Lung (tissue), 12 donors: Measurements from ENCODE around the gene ACTL6B. TPM values are rescaled to one million over a fixed set of nuclear protein-coding genes. Genes with fewer than 3 reads are reported as not detected.

Source experiments
- ATAC-seq: fragments of 200-7000 bp; cut with Tn5 transposase; one replicate; pipeline ENCODE4 v1.9.1; 2020; ENCODE audit warnings: moderate number of reproducible peaks; ENCODE audit not compliant: insufficient read depth, low FRiP score
- DNase-seq, 3 donors: peaks; one replicate each; pipeline ENCODE4 v3.0.0-alpha.2; 2013 to 2017
- H3K27ac ChIP-seq, 2 donors: one replicate each; pipeline ENCODE4 v1.5.1; 2013; ENCODE audit warnings: mild to moderate bottlenecking in 2 of 2, moderate library complexity in 2 of 2, control low read depth in 1 of 2, inconsistent platforms in 1 of 2, low read depth in 1 of 2, low read length in 1 of 2
- H3K27me3 ChIP-seq, 3 donors: one replicate each; pipeline ENCODE4 v1.5.1; 2013; ENCODE audit warnings: low read length in 2 of 3; ENCODE audit not compliant: control insufficient read depth in 3 of 3, insufficient read depth in 3 of 3
- H3K36me3 ChIP-seq, 4 donors: one replicate each; pipeline ENCODE4 v1.5.1; 2013; ENCODE audit warnings: low read length in 4 of 4, mild to moderate bottlenecking in 1 of 4, moderate library complexity in 1 of 4; ENCODE audit not compliant: control insufficient read depth in 4 of 4, insufficient read depth in 4 of 4
- H3K4me1 ChIP-seq, 5 donors: one replicate each; pipeline ENCODE4 v1.5.1; 2013; ENCODE audit warnings: low read length in 5 of 5, mild to moderate bottlenecking in 2 of 5, moderate library complexity in 1 of 5; ENCODE audit not compliant: control insufficient read depth in 5 of 5, insufficient read depth in 5 of 5
- H3K4me3 ChIP-seq: one replicate; pipeline ENCODE4 v1.5.1; 2013; ENCODE audit warnings: mild to moderate bottlenecking, control low read depth, moderate library complexity
- H3K9ac ChIP-seq, 2 donors: one replicate each; pipeline ENCODE4 v1.5.1; 2013; ENCODE audit warnings: low read length in 2 of 2, control low read depth in 1 of 2; ENCODE audit not compliant: insufficient read depth in 1 of 2
- H3K9me3 ChIP-seq, 4 donors: one replicate each; pipeline ENCODE4 v1.5.1; 2013; ENCODE audit warnings: low read length in 3 of 4, mild to moderate bottlenecking in 1 of 4, moderate library complexity in 1 of 4; ENCODE audit not compliant: control insufficient read depth in 4 of 4, insufficient read depth in 3 of 4
- WGBS, 2 donors: extraction: QIAGEN DNeasy Blood & Tissue Kit; methylation state at CpG; one replicate each; pipeline ENCODE4 v1.1.7; 2013; 5-methylcytosine and 5-hydroxymethylcytosine counted together
- polyA plus RNA-seq, 2 donors: library from polyadenylated mRNA; stranded (reverse); fragments of 200-250 nt; gene quantifications; one replicate each; pipeline ENCODE4 v1.2.1, GENCODE V29; 2013
- total RNA-seq, 2 donors: library from RNA; depleted of rRNA in 1 of 2; stranded (reverse); fragments of >200 nt in 1 of 2; gene quantifications; one replicate each; pipeline ENCODE4 v1.2.1, GENCODE V29; 2014 to 2021
- TF ChIP-seq, protein P1 (sequence below): IDR thresholded peaks from 2 replicates; pipeline ENCODE4 v1.5.1; 2012; ENCODE audit warnings: mild to moderate bottlenecking; ENCODE audit errors: control extremely low read depth, extremely low read depth
- donor health status: control.
- donor health status: control.
- donor health status: Bipolar disorder and iron deficiency.
- donor health status: healthy.
- donor health status: DM: yes; HTN: yes; CAD: no.

Gene ACTL6B
- total and polyA plus RNA-seq, 4 donors: not detected

DNA sequence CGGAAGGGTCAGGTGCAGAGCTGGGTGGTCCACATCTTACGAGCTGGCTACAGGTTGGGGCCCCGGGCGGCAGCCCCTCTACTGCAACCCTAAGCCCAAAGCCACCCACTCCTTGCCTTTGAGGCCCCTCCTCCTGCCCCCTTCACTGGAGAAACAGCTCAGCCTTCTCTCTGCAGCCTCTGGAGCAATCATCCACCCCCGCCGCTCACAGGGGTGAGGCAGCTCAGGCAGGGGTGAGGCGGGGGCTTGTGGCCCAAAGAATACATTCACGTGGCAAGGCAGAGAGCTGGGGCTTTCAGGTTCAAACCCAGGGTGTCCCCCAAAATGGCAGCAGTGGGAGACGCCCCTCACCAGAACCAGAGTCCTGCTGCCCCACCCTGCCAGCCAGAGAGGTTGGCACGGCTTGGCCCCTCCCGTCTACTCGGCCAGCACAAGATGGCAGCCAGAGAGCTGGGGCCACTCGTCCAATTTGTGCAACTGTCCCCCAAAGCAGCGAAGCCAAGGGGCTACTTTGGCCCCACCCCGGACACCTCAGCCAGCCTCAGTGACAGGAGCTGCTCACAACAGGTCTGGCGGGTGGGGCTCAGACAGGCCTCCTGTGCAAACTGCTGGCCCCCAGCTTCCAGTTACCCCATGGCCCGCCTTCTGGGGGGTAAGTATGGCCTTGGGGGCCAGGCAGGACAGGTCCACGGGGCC lies 24.5 kb upstream of the ACTL6B start:
- DNase-seq (peak in 1 of 3 donors; percentile 14), ATAC-seq (no peak)
- TF ChIP-seq, protein P1, sequence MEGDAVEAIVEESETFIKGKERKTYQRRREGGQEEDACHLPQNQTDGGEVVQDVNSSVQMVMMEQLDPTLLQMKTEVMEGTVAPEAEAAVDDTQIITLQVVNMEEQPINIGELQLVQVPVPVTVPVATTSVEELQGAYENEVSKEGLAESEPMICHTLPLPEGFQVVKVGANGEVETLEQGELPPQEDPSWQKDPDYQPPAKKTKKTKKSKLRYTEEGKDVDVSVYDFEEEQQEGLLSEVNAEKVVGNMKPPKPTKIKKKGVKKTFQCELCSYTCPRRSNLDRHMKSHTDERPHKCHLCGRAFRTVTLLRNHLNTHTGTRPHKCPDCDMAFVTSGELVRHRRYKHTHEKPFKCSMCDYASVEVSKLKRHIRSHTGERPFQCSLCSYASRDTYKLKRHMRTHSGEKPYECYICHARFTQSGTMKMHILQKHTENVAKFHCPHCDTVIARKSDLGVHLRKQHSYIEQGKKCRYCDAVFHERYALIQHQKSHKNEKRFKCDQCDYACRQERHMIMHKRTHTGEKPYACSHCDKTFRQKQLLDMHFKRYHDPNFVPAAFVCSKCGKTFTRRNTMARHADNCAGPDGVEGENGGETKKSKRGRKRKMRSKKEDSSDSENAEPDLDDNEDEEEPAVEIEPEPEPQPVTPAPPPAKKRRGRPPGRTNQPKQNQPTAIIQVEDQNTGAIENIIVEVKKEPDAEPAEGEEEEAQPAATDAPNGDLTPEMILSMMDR: no peak
- no peaks in the 10 kb centered on the region for H3K27me3 ChIP-seq
- H3K9ac ChIP-seq: no peak overlapping the region
- H3K36me3 ChIP-seq: peaks cover 13 to 86% (median 38%) of the 10 kb centered on the region in 4 donors
- 84 to 88% methylated on average over 18 of the region's 18 CpGs for WGBS, 2 donors
- H3K27ac ChIP-seq: peak overlapping the region in 1 of 2 donors; percentile 20
- H3K4me1 ChIP-seq: peaks cover 0 to 8% (median 2%) of the 10 kb centered on the region in 5 donors
- H3K4me3 ChIP-seq: no peak overlapping the region
- H3K9me3 ChIP-seq: no peaks in the 10 kb centered on the region

DNA sequence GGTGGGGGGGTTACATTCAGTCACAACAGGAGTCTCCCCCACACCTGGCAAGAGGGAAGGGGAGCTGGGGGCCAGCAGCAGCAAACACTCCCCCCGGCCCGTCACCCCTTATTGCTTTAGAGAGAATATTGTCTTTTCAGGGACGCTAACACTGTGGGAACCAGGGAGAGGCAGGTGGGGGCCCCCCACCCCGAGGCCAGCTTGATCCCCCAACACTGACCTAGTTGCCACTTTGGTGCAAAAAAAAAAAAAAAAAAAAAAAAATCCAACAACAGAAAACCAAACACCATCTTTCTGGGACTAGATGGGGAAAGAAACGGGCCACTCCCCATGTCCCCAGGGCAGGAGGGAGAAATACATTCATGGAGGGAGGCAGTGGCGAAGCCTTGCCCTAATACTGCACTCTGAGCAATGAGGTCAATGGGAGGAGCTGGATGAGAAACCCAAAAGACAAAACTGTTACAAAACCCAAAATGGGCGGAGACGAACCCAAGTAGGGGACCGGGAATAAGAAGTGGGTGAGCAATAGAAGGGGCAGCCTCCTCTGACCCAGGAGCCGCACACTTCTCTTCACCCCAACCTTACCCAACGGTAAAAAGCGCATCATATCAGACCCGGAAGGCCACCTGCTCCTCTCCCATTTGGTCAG lies 23.8 kb upstream of the ACTL6B start:
- H3K27me3 ChIP-seq: no peaks in the 10 kb centered on the region
- H3K4me3 ChIP-seq: no peak overlapping the region
- no peaks in the 10 kb centered on the region for H3K9me3 ChIP-seq
- peaks cover 11 to 79% (median 32%) of the 10 kb centered on the region in 4 donors for H3K36me3 ChIP-seq
- TF ChIP-seq, protein P1: no peak
- H3K27ac ChIP-seq: peak overlapping the region in 1 of 2 donors; percentile 20
- H3K9ac ChIP-seq: no peak overlapping the region
- no peak for DNase-seq
- 67 to 77% methylated on average over 13 of the region's 13 CpGs for WGBS, 2 donors
- H3K4me1 ChIP-seq: peaks cover 0 to 8% (median 2%) of the 10 kb centered on the region in 5 donors
- no peak for ATAC-seq

DNA sequence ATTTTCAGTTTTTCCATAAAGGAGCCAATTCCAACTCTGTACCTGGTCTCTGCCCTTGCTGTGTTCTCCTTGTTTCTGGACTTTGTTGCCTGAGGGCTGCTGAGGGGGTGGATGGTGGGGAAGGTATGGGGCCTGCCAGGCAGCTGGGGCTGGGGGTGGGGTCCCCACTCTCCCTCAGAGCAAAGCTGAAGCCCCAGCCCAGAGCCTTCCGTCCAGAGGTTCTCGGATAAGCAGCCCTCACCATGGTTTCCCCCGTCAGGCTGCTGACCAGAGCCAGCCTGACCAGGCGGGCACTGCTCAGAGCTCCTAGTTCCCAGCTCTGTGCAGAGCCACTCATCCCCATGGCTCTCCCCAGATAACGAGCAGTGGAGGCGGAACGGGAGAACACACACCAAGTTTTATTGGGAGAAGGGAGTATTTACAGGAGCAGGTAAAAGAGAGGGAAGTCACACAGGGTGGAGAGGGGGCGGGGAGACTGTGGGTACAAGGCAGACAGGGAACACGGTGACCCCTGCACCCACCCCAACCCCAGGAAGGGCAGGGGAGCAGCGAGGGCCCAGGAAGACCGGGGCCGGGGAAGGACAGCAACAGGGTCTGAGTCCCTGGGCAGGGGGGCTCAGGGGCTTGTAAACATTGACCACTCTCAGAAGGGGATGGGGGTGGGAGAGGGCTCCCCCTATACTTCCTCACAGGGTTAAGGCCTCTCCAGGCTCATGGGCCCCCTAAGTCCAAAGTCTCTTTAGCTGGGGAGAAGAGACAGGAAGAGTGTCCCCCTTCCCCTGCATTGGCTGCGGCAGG lies 23.1 kb upstream of the ACTL6B start:
- Histone ChIP-seq H3K36me3 (peaks cover 8 to 72% (median 29%) of the 10 kb centered on the region in 4 donors), H3K27me3 (no peaks in the 10 kb centered on the region), H3K4me3 (no peak overlapping the region), H3K9me3 (no peaks in the 10 kb centered on the region), H3K27ac (no peak overlapping the region), H3K4me1 (peaks cover 0 to 8% (median 2%) of the 10 kb centered on the region in 5 donors), H3K9ac (no peak overlapping the region)
- no peak for ATAC-seq
- WGBS, 2 donors: 73 to 76% methylated on average over 13 of the region's 13 CpGs
- TF ChIP-seq, protein P1: no peak
- peak in 1 of 3 donors; percentile 15 for DNase-seq
